T1000 (cell line): Measurements from ENCODE around the gene ESD.
"Not testable (repeated sequence)": the region's sequence is repeated elsewhere in the genome, so short reads cannot be mapped to it uniquely, and the experiment has no call there.

Experiments
- DNase-seq: peaks from one replicate; lab custom pipeline; 2025; ENCODE audit warnings: mixed read lengths; lab: John Stamatoyannopoulos, UW

The ESD gene, protein sequence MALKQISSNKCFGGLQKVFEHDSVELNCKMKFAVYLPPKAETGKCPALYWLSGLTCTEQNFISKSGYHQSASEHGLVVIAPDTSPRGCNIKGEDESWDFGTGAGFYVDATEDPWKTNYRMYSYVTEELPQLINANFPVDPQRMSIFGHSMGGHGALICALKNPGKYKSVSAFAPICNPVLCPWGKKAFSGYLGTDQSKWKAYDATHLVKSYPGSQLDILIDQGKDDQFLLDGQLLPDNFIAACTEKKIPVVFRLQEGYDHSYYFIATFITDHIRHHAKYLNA

DNA sequence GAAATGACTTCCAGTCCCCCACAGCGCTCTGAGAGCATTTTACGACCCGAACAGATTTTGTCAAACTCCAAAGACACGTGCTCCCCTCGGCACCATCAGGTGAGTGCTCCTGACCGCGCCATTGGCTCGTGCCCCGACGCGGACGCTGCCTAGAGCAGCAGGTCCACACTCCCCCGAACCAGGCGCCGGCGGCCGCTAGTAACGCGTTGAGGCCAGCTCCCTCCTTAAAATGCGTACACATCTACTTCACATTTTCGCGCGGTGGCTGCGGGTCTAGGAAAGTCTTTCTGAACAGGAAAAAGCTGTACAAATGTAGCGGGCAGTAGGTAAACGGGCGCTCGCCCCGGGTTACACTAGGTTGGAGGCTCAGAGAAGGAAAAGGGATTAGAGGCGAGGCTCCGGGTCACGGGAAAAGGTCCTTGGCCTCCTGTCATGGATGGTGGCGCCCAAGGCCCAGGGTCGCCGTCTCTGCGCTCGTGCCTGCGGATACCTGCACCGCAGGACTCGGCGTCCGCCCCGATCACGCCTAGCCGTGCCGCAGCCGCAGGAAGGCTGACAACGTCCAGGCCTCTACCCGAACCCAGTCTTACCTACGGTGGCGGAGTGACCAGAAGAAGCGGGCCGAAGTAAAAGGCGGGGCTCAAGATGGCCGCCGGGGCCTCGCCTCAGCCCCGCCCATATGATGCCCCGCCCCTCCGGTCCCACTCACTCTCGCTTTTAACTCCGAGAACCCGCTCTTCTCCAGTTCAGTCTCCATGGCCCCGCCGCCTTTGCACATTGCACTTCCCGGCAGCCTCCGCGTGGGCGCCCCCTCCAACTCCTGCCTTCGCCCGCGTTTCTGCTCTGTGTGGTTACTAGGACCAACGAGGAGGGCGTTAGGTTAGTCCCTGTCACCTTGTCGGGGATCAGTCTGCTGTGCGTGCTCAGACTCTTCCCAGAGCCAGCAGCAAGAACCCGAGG is at the start of gene ESD:
Gene ESD (minus strand): TSS at position 647 of the 960 bp plus-strand sequence. CDS start 5,748 bp downstream, outside the sequence.
- DNase-seq: peak; percentile 48

DNA sequence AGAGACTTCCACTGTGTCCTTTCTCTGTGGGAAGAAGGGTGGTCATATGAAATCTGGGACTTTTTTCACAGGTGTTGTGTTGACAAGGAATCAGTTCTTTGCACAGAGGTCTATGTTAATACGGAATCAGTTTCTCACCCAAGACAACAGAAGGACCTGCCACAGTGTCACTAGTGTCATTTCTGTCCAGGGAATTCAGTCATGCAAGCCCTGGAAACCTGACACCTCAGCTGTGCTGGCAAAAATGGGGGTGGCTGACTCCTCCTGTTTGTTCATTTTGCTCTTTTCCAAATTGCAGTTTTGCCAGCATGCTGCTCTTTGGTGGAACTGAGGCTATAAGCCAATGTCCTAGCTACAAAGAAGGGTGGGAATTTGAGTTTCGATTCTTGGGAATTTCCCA is 49.8 kb upstream of the ESD start:
- no peak for DNase-seq

DNA sequence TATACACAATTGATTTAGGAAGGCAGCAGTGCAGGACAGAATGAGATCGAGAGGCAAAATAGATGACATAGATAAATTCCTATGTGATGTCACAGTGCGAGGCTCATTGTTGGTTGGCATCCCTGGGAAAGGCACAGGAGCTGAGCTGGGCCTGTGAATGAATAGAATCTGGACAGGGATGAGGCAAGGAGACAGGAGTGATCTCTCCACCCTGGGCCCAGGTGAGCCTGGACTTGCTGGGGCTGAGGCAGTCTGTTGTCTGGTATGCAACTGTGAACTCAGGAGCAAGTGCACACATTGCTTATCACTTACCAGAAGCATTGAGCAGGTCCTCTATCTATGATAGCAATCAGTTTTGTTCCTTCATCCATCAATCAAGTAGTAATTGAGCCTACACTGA is 48.2 kb upstream of the ESD start:
- DNase-seq: no peak

DNA sequence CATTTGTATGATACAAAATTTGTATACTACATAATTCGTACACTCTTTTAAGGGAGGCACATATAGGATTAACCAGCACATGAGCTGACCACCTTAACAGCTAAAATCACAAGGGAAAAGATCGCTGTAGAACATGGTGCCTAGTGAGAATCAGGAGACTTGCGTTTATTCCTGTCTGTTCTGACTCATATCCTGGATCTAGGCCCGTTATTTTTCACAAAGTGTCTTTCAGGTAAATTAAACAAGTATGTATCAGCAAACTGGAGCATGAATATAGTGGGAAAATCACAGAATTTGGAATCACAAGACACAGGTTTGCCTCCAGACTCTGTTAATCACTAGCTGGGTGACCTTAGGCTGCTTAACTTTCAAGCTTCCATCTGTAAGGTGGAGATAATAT is 47.5 kb upstream of the ESD start:
- no peak for DNase-seq

DNA sequence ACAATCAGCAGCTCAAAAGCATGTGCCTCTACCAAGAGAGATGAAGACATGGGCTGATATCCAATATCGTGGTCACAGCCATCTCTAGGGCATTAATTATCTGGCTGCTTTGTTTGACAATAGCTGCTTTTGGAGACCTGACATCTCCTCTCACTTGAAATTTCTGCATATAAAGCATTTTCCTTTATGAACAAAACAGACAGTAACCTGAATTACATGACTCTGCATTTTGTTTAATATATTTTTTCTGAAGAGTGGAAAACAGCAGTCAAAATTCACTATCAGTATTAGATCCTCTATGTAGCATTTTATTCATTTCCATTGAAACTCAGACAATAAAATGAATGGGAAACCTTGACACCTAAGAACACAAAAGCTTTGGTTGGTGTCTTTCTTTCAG is 42.4 kb upstream of the ESD start:
- DNase-seq: no peak

DNA sequence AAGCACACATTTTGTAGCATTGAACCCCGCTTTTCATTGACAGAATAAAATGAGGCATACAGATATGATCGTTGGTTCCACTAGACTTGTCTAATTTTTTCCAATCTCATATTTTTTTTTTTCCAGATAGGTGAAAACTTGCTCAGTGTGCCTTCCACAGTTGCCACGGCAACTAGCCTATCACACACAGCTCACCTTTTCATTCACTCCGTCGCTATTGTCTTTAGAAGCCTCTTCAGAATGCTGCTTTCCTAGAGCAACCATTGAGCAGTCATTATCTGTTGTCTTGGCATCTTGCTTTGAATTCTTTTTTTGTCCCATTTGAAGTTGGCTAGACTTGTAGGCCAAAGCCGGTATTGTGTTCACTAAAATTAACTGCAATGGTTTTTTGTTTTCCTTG is 37.7 kb upstream of the ESD start:
- DNase-seq: no peak

DNA sequence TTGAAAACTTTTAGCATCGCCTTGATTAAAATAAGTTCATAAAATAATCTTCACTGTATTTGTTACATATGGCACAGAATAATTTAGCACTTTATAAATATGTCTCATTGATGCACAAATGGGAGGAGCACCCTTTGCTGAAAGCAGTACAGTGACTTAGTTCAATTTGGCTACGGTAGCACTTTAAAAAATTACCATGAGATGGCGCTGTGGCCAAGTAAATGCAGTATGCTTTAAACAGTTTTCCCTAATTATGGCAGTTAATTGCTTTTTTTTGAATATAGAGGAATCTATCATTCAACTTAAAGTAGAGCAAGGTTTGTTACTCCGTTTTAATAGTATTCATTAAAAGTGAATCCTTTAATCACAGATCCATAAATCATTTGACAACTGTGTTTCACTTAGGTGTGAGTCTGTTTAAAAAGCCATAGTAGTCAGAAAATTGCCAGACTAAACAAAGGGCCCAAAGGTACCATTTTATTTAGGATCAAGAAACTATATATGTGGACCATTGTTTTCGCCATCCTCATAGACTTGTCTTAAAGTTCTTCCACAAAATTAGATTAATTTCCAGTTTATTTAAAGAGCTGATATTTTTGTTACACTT is 34.7 kb upstream of the ESD start:
- no peak for DNase-seq

DNA sequence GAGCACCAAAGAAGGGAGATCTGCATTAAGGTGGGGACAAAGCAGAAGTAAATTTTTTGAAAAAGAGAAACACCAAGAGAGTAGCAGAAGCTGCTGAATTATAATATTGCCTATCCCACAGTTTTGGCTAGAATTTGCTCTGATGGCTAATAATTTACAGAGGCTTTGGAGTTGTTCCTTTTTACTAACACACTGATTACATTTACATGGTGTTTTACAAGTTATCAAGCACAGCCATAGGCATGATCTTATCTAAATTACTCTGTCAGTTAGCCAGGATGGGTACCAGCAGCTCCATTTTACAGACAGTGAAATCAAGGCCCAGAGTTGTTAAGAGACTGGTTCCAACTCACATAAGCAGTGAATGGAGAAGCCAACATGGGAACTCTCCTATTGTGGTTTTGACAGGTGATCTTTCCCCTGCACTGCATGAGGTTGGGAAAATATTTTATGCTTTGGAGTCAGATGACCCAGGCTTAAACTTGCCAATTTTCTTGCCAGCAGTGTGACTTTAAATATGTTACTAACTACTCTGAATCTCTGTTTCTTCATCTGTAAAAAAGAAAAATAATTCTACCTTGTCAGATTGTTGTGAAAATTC is 33.5 kb upstream of the ESD start:
- DNase-seq: no peak

DNA sequence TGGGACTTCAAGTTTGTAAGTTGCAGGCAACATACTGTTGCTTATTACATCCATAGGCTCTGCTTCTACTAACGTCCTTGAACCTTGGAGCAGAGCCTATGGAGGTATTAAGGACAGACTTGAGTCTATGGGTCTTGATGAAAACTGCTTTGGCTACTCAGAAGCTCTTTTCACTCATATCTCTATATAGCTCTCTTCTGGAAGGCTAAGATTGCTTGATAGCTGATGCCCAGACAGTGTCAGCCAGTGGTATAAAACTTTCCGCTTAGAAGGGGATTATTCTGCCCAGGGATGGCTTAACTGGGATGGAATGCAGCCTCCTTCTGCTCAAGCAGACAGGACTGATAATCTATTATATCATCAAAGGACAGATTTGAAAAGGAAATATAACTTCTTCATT is 25.6 kb upstream of the ESD start:
- no peak for DNase-seq

DNA sequence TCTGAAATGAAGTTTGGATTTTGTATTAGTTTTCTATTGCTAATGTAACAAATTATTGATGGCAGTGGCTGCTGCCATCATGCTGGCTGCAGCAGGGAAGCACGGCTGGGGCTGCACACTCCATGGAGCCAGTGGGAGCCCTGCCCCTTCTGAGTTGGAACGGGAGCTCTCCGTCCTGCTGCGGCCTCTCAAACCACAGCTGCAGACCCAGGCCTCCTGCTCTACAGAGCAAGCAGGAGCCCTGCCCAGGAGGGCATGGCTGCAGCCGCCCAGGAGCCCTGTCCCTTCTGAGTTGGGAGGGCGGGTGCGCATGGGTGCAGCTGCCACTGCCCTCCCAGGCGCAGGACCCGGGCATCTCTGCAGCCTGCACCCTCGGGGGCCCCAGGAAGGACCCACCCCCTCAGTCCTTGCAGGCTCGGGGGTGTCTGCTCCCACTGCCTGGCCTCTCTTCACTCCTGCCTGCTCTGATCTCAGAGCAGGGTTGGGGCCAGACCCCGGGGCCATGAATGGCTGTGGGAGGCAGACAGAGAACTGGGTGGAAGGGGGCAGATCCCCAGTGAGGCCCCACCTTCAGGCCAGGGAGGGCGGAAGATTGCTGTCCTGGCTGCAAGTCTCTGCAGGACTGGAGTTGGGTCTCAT is 21.0 kb upstream of the ESD start:
- DNase-seq: no peak

DNA sequence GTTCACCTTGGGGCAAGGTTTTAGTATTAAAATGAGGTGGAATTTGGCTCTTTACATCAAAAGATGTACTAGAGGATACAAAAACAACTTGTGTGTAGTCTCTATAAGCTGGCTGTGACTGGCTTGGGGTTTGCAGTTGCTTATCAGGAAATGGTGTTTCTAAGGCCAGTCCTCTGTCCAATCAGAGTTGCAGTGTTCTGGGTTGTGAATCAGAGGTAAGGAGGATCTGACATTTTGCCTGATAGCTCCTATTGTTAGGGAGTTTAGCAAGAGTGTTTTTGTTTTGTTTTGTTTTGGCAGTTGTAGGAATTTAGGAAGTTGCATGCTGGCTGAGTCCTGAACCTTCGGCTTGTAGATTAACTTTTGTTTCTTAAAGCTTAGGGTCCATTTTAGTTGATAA is 20.1 kb upstream of the ESD start:
- no peak for DNase-seq

DNA sequence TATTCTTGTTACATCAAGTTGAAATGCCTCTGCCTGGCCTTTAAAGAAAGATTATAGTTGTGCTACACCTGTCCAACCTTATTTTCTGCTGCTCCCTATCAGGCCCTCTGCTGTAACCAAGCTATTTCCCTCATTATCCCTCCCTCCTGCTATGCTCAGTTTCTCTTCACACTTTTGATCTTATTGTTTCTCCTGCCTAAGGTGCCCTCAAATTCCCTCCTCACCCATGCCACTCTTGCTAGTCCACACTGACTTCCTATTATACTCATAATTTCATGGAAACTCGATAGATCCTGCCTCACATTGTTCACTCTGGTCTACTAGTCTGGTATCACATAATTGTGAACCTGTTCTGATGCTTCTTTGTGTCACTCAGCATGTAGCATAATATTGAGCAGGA is 19.4 kb upstream of the ESD start:
- no peak for DNase-seq

DNA sequence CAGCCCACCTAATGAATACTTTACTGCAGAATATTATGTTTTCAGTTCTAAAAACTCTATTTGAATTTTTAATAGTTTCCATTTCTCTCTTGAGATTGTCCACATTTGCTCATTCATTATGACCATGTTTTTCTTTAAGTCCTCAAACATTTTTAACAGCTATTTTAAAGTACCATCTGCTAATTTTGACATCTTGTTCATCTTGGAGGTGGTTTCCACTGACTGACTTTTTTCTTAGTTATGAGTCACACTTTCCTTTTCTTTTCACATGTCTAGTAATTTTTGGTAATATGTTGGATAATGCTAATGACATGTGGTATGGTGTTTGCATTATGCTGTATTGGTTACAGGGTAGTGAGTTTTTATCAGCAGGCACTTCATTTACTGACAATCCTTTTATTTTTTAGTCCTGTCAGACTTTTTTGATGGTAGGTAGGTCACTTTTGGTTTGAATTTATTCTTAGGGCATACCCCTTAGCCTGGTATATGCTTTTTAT is 15.4 kb upstream of the ESD start:
- DNase-seq: no peak

DNA sequence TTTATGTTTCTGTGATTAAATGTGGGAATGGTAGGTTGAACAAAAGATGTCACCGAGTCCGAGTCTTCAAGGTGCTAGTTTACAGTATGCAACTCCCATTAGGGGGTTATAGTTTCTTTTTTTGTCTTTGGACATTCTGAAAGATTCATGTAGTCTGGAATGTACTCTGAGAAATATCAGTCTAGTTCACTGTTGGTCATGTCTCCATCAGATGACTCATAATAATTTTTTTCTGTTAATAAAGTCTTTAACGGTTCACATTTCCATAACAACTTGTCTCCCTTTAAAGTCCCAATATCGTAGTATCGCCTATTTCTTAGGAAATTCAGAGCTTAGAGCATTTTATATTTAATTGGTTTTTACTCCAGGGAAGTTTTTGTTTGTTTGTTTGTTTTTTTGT is 13.5 kb upstream of the ESD start:
- no peak for DNase-seq

DNA sequence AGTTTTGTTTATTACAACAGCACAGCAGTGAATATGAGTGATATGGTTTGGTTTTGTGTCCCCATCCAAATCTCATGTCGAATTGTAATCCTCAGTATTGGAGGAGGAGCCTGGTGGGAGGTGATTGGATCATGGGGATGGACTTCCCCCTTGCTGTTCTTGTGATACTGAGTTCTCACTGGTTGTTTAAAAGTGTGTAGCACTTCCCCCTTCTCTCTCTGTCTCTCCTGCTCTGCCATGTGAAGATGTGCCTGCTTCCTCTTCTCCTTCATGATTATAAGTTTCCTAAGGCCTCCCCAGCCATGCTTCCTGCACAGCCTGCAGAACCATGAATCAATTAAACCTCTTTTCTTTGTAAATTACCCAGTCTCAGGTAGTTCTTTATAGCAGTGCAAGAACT is 8.0 kb upstream of the ESD start:
- not testable (repeated sequence) for DNase-seq

DNA sequence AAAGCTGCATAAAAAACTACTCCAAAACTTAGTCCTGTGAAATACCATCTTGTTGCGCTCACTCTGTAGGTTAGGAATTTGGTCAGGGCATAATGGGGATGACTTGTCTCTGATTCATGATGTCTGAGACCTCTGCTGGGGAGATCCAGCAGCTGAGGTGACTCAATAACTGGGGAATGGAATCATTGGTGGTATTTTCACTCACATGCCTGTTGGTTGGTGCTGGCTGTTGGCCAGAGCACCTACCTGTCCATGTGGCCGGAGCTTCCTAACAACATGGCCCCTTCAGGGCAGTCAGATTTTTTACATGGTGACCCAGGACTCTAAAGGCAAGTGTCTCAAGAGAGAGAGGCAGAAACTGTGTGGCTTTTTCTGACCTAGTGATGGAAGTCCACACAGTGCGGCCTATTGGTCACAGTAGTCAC is 7.4 kb upstream of the ESD start:
- peak; percentile 26 for DNase-seq

DNA sequence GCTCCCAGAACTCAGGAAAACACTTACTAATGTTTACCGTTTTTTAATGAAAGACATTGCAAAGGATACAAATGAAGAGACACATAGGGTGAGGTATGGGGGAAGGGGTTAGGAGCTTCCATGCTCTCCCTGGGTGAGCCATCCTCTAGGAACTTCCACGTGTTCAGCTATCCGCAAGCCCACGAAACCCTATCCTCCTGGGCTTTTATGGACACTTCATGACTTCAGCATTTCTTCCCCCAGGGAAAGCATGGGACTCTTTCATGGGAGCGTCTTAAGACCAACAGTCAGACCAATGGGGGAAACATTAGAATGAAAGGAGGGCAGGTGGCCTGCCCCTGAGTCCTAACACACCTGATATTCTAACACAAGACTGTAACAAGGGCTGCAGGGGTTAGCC is 6.6 kb upstream of the ESD start:
- no peak for DNase-seq

DNA sequence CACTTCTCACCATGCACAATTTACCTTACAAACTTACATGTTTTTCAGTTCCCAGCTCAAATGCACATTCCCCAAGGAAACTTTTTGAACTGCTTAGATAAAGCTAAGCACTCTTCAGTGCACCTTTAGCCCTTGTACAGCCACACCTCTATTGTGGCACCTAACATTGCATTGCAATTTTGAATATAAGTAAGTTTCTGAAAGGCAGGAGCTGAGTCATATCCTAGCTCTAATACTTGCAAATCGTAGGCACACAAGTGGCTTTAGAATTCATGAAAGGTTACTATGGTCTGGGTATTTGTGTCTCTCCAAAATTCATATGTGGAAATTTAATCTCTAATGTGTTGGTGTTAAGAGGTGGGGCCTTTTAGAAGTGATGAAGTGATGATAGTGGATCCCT is 4.9 kb upstream of the ESD start:
- DNase-seq: no peak

DNA sequence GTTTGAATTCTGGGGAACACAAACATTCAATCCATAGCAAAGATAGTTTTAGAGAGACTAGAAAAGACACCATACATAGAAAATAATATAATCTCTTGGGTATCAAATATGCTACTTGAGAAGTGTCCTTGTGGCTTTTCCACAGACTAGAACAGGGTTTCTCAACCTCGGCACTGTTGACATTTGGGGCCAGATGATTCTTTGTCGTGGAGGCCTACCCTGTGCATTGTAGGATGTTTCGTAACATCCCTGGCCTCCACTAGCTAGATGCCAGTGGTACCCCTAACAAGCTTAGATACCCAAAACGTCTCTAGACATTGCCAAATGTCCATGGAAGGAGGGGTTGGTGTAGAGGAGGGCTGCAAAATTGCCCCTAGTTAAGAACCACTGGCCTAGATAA is 2.2 kb upstream of the ESD start:
- DNase-seq: no peak

DNA sequence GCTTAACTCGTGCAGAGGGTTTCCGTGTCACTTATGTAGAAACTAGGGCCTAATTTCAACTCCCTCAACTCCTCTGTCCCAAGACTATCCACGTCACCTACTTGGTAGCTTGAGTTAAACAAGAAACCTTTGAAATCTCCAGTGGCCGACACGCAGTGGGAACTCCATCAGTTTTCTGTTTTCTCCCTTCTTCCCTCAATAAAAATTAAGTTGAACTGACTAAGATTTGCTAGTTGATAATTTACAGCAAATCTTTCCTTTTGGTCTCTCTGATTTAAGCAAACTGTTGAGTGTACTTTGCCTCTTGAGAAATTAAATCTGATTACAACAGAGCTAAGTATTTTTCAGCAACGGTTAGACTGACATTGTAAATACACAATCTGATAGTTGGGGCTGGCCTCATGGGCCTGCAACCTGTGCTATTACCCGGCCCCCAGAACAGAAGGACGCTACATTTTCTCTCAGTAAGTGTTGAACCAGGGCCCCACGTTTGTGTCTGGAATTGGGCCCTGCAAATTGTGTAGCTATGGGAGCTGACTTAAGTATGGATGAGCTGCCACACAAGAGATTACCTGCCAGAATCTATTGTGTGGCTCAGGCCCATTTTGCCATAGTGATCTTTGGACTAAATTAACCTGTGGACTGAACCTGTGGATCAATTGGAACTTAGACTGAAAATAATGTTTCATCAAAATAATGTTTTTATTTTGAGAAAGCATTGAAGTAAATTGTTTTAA is 708 bp upstream of the ESD start:
- no peak for DNase-seq

DNA sequence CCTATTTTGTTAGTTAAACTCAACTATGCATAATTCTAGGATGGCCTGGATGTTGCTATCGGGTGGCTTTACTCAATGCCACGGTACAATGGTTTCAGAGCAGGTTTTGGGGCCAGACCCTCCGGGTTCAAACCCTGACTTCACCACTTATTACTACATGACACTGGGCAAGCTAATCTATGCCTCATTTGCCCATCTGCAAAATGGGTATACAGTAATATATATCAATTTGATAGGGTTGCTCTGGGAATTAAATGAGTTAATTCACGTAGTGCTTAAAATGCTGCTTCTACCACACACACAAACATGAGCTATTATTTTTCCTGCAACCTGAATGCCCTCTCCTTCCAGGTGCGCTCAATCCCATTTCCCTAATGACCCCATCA is 839 bp downstream of the ESD start:
- no peak for DNase-seq
